A673 (cell line): ENCODE results near the gene BMP8B.

Experiments used
- EZH2 ChIP-seq: fragments of 200-600 bp; sonication (generic); IDR thresholded peaks from 2 replicates; pipeline ENCODE4 v1.6.1; 2017; ENCODE audit warnings: borderline replicate concordance, low read depth, mild to moderate bottlenecking, mixed read lengths, antibody characterized with exemption, low read length; ENCODE audit not compliant: poor library complexity, severe bottlenecking
- TF ChIP-seq, protein P1 (sequence below): fragments of 300-800, 200-600 bp; sonication (generic); conservative IDR thresholded peaks from 2 replicates; pipeline ENCODE4 v1.5.1; 2017; ENCODE audit warnings: low read depth, mild to moderate bottlenecking, antibody characterized with exemption, low read length, moderate library complexity, mixed read lengths

DNA sequence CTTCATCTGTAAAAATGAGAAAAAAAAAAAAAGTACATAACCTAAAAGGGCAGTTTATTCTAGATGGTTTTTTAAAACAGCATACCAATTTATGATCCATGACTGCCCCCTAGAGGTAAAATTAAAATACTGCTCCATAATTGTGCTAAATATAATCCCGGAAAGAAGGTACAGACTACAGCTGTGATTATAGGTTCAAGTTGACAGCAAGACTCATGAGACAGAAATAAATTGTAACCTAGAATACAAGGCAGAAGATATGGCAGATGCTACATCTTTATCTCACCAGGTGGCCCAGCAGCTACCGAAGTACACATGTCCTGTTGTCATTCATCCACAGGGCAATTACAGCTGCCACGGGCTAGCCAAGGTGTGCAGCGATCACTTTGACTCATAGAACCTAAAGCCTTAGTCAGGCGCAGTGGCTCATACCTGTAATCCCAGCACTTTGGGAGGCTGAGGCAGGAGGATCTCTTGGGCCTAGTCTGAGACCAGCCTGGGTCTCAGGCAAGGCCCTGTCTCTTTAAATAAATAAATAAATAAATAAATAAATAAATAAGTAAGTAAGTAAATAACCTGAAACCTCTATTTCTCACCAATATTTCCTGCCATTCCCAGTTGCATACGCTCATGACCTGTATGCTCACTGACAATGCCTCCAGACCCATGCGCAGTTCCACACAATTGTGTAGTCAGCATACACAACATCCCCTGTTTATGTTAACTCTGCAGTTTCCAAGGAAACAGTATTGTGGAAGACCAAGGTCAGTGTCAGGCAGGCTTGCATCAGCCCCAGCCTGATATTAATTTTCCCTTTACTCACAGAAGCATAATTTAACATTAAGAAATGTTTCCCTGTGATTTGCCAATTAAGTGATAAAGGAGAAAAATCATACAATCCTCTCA is 68.3 kb downstream of the BMP8B start:
- TF ChIP-seq EZH2: no peak
- TF ChIP-seq, protein P1, sequence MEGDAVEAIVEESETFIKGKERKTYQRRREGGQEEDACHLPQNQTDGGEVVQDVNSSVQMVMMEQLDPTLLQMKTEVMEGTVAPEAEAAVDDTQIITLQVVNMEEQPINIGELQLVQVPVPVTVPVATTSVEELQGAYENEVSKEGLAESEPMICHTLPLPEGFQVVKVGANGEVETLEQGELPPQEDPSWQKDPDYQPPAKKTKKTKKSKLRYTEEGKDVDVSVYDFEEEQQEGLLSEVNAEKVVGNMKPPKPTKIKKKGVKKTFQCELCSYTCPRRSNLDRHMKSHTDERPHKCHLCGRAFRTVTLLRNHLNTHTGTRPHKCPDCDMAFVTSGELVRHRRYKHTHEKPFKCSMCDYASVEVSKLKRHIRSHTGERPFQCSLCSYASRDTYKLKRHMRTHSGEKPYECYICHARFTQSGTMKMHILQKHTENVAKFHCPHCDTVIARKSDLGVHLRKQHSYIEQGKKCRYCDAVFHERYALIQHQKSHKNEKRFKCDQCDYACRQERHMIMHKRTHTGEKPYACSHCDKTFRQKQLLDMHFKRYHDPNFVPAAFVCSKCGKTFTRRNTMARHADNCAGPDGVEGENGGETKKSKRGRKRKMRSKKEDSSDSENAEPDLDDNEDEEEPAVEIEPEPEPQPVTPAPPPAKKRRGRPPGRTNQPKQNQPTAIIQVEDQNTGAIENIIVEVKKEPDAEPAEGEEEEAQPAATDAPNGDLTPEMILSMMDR: peak; percentile 79
